ENCODE results near the gene MAGI2. TPM values are rescaled to one million over a fixed set of nuclear protein-coding genes. Genes with fewer than 3 reads are reported as not detected.

The MAGI2 gene
- total RNA-seq, 2 donors from 2014 or later: 18.3 to 31.8 TPM

DNA sequence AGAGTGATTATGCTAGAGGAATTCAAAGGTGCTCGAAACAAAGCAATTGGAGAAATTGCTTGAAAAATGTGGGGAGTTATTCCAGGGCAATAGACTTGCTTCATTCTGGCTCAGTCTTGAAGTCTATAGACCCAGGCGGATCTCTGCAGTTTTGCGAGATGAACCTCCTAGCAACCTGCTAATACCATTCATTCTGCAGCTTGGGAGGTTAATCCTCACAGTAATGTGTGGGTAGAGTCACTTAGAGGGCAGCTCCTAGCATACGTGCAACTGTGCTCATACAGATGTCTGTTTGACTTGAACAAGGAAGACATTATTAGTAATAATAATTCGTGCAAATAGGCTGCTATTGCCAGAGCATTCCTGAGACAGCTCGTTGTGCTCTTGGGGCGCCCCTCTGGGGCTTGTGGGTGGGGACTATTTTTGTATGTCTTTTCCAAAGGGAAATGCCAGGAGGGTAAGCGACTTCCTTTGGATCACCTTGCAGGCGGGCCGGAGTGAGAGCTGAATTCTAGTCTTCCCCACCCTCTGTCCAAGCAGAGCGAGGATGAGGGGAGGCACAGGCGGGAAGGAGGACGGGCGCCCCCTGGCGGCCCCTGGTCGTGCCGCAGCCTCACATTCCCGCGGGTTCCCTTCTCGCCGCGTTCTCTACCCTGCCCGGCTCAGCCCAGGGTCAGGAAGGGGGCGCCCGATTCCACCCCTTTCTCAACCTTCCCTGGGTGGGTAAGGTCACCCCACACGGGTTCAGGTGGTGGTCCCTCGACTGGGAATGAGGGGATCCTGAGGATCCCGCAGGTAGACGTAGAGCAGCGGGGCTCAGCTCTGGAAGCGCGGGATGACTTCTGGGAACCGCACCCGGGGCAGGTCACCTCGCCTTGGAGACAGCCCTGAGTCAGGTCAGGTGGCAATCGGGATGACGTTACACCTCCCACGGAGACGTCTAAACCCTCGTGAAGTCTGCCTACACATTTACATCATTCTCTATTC lies 1413.4 kb downstream of the MAGI2 start:
- Histone ChIP-seq H3K27me3 (replicated peaks; ENCODE audit: insufficient read depth) (no peaks in the 10 kb centered on the region), H3K4me3 (peak overlapping the region; percentile 36), H3K36me3 (no peaks in the 10 kb centered on the region), H3K4me1 (ENCODE audit: control insufficient read depth in 1 of 2, low read depth in 2 of 2) (peaks cover 0 to 4% of the 10 kb centered on the region in 2 donors), H3K9me3 (no peaks in the 10 kb centered on the region), H3K27ac (no peak overlapping the region)
- ATAC-seq (ENCODE audit: insufficient number of reproducible peaks, low FRiP score, low read depth): no peak
- no peak for DNase-seq (ENCODE audit: low spot score)
- peak; percentile 69 for TF ChIP-seq CTCF (IDR thresholded peaks at IDR 0.05)

GRCh38 chr7:78038465-78039080 lies 1414.9 kb downstream of the MAGI2 start:
- Histone ChIP-seq H3K4me3 (no peak overlapping the region), H3K9me3 (no peaks in the 10 kb centered on the region), H3K36me3 (no peaks in the 10 kb centered on the region), H3K27ac (no peak overlapping the region), H3K4me1 (ENCODE audit: control insufficient read depth in 1 of 2, low read depth in 2 of 2) (peaks cover 0 to 4% of the 10 kb centered on the region in 2 donors), H3K27me3 (replicated peaks; ENCODE audit: insufficient read depth) (no peaks in the 10 kb centered on the region)
- no peak for TF ChIP-seq CTCF (IDR thresholded peaks at IDR 0.05)
- DNase-seq (ENCODE audit: low spot score) (no peak), ATAC-seq (ENCODE audit: insufficient number of reproducible peaks, low FRiP score, low read depth) (no peak)

DNA sequence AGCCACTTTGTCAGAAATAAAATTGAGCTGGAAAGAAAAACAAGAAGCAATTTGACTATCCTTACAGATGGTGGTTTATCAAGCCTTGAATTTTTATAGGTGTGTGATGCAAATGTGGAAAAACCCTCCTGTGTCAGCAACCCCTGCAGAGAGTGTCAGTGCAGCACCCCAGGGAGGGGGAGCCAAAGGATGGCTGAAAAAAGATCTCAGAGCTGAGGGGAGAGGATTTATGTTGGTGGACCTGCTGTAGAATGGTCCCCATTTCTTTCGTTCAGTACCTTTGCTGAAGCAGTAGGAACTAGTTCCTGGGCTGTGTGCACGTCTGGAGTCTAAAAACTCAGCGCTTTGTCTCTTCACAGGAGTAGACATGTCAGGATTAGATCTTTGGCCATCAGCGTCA lies 1415.9 kb downstream of the MAGI2 start:
- Histone ChIP-seq H3K27ac (no peak overlapping the region), H3K4me1 (ENCODE audit: control insufficient read depth in 1 of 2, low read depth in 2 of 2) (peaks cover 0 to 4% of the 10 kb centered on the region in 2 donors), H3K27me3 (replicated peaks; ENCODE audit: insufficient read depth) (no peaks in the 10 kb centered on the region), H3K36me3 (no peaks in the 10 kb centered on the region), H3K4me3 (no peak overlapping the region), H3K9me3 (no peaks in the 10 kb centered on the region)
- no peak for ATAC-seq (ENCODE audit: insufficient number of reproducible peaks, low FRiP score, low read depth)
- no peak for DNase-seq (ENCODE audit: low spot score)
- no peak for TF ChIP-seq CTCF (IDR thresholded peaks at IDR 0.05)

- H3K27me3 ChIP-seq (replicated peaks; ENCODE audit: insufficient read depth): no peaks in the 10 kb centered on the region
- no peak for ATAC-seq (ENCODE audit: insufficient number of reproducible peaks, low FRiP score, low read depth)
- DNase-seq (ENCODE audit: low spot score): no peak
- no peak overlapping the region for H3K27ac ChIP-seq
- no peak overlapping the region for H3K4me3 ChIP-seq
- no peaks in the 10 kb centered on the region for H3K36me3 ChIP-seq
- no peaks in the 10 kb centered on the region for H3K4me1 ChIP-seq (ENCODE audit: control insufficient read depth in 1 of 2, low read depth in 2 of 2)
- TF ChIP-seq CTCF (IDR thresholded peaks at IDR 0.05): no peak
- H3K9me3 ChIP-seq: no peaks in the 10 kb centered on the region
These were observed 1420.1 kb downstream of the MAGI2 start for GRCh38 chr7:78033410-78033809.

- no peak for TF ChIP-seq CTCF (IDR thresholded peaks at IDR 0.05)
- H3K4me1 ChIP-seq (ENCODE audit: control insufficient read depth in 1 of 2, low read depth in 2 of 2): no peaks in the 10 kb centered on the region
- ATAC-seq (ENCODE audit: insufficient number of reproducible peaks, low FRiP score, low read depth) (no peak), DNase-seq (ENCODE audit: low spot score) (no peak)
- no peak overlapping the region for H3K27ac ChIP-seq
- H3K27me3 ChIP-seq (replicated peaks; ENCODE audit: insufficient read depth): no peaks in the 10 kb centered on the region
- no peaks in the 10 kb centered on the region for H3K36me3 ChIP-seq
- no peak overlapping the region for H3K4me3 ChIP-seq
- no peaks in the 10 kb centered on the region for H3K9me3 ChIP-seq
These were observed 1427.0 kb downstream of the MAGI2 start for GRCh38 chr7:78026492-78026891.
